HG03439 (cell line): Measurements from ENCODE around the gene CCDC86.

Experiments used
- ATAC-seq: cut with Tn5 transposase; IDR thresholded peaks from one replicate; pipeline ENCODE4 v1.9.1; 2021; ENCODE audit warnings: mild to moderate bottlenecking, moderate library complexity; ENCODE audit not compliant: unreplicated experiment

Gene CCDC86

GRCh38 chr11:60830478-60831142 lies 11.3 kb upstream of the CCDC86 start:
- peak; percentile 54 for ATAC-seq

DNA sequence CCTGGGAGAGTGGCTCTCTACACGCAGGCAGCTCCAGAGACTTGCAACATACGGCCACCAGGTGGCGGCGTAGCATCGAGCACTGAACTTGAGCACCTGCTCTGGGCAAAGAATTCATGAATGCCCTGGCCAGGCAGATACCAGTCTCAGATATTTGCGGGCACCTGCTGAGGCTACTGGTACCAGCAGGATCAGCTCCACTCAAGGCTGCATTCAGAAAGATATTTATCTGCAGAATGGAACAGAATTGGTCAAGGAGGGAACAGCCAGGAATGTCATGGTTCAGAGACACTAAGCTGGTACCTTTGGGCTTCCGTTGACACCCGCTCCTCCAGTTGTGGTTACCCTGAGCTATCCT lies 10.8 kb upstream of the CCDC86 start:
- ATAC-seq, result peak; percentile 83

- ATAC-seq, result no peak
These were observed 10.3 kb upstream of the CCDC86 start for GRCh38 chr11:60831501-60832079.

DNA sequence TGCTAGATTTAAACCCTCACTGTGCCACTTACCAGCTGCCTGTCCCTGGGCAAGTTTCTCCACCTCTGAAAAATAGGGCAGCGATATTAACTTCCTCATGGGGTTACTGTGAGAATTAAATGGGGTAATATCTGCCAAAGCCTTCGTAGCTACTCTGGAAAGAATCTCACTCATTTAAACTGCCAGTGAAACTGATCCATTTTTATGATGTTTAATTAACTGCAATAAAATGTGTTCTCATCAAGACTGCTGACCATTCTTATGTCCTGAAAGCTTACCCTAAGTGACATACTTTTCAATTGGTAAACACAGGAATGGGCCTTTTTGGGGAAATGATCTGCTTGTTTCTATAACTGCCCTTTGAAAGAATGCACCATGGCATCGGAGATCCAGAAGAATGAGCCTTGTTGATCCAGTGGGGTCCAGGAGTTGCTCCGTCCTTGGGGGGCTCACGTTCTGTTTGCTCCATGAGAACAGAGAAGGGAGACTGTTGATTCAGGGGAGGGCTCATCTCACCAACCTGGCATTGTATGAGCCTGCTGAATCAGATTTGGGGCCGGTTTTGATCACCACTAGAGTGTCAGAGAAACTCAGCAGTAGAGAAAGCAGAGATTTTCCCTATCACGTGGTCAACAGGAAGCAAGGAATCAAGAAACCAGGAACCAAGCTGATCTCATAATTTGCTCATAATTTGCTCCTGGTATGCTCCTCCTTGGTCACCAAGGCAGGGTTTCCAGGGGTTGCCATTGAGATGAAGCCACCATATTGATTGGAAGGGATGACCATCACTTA lies 7.0 kb upstream of the CCDC86 start:
- no peak for ATAC-seq

- no peak for ATAC-seq
These were observed 6.4 kb upstream of the CCDC86 start for GRCh38 chr11:60835534-60835846.

- no peak for ATAC-seq
These were observed 4.9 kb upstream of the CCDC86 start for GRCh38 chr11:60836866-60837515.

DNA sequence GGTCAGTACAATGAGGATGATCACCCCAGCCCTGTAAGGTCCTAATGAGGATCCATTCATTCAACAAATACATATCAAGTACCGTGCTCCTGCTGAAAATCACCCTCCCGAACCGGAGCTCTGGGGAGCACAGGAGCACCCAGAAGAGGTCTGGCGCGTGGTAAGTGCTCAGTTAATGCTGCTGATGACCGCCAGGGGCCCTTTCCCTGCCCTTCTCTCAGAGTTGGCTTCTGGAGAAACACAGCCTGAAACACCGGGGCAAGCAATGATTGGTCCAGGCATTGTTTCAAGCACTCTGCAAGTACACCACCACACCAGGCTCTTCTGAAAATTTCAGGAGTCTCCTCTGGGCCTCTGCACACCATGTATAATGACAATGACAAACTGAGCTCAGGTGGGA lies 3.8 kb upstream of the CCDC86 start:
- no peak for ATAC-seq

- no peak for ATAC-seq
These were observed 1.2 kb upstream of the CCDC86 start for GRCh38 chr11:60840470-60841430.

DNA sequence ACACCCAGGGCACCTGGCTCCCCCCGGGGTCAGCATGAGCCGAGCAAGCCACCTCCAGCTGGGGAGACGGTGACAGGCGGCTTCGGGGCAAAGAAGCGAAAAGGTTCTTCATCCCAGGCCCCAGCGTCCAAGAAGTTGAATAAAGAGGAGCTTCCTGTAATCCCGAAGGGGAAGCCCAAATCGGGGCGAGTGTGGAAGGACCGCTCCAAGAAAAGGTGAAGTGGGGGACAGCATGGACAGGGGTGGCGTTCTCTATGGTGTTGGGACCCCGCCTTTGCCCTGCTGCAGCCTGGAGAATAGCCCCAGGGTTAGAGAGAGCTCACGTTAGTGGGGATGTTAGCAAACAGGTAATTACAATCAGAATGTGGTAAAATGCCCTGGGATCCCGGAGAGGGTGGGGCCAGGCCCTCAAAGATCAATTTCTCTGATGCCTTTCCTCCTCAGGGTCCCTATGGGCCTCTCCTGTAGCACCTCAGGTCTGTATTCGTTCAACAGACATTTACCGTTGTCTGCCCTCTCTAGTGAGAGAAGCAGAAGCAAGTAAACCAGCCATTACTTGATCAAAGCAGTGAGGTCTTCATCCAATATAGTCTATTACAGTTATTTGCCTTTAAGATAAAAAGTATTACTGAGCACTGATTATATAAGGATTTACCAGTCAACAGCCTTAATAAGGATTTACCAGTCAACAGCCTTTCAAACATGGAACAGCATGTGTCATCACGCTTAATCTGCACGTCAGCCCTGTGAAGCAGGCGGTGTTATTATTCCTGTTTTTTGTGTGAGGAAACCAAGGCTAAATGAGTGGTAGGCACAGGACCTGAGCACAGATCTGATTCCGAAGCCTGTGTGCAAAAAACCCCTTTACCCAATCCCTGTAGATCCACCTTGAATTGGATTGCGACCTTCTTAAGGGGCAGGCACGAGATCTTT lies 1.0 kb downstream of the CCDC86 start:
- no peak for ATAC-seq

DNA sequence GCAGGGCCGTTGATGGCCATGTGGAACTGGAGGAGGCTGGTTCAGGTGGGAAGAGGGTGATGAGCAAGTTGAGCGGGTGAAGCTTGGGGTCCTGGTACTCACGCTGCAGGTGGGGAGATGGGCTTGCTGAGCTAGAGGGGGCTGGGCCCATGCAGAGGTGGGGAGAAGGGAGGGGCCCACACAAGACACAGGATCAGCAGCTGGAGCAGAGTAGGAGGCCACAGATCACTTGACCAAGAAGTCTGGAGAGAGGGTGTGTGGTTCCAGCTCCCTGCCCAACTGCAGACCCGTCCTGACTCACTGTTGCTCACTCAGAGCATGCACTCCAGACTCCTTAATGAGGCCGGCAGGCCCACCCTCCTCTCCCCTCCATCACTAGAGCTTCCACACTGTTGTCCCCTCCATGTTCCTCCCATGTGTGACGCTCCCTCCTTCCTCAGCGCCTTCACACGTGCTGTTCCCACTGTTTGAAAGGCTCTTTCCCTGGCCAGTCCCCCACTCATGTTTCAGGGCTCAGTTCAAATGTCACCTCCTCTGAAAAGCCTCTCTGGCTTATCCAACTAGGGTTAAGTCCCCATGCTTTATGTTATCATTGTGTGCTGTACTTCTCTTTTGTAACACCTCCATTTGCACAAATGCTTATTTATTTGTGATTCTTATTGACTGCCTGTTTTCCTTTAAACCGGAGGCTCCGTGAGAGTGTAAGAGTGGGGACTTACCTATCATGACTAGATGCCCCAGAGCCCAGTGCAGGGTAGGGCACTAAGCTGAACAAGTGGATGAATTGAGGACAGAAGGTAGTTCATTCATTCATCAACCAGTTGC lies 2.3 kb downstream of the CCDC86 start:
- ATAC-seq, result no peak

- ATAC-seq, result no peak
These were observed 2.9 kb downstream of the CCDC86 start for GRCh38 chr11:60844870-60845221.

DNA sequence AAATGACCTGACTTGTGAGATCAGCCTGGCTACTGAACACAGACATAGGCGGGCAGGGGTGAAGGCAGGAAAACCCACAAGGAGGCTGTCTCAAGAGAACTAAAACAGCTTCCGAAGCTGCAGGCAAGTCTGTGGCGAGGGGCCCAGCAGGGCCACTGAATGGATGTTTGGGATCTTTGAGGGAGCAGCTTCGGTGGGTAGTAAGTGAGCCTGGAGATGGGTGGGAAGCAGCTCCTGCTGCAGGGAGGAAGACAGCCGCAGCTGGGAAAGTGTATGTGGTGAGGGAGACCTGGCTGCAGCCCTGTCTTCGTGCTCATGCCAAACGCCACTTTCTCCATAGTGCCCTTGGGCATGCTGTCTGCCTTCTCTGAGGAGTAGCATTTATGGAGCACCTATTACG lies 3.4 kb downstream of the CCDC86 start:
- no peak for ATAC-seq

DNA sequence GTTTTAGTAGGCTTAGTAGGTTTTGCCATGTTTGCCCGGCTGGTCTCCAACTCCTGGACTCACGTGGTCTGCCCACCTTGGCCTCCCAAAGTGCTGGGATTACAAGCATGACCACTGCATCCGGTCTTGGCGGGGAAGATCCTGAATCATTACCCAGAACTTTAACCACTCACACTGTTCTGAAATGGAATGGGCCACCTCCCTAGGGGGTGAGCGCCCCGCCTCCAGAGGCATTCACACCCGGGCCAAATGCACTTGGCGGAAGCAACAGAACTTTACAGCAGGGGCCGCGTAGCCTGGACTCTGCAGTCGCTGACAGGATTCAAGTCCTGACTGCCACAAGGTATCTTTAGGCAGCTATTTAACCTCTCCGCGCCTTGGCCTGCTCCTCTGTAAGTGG lies 5.4 kb downstream of the CCDC86 start:
- ATAC-seq, result no peak

- no peak for ATAC-seq
These were observed 6.0 kb downstream of the CCDC86 start for GRCh38 chr11:60847896-60848295.

DNA sequence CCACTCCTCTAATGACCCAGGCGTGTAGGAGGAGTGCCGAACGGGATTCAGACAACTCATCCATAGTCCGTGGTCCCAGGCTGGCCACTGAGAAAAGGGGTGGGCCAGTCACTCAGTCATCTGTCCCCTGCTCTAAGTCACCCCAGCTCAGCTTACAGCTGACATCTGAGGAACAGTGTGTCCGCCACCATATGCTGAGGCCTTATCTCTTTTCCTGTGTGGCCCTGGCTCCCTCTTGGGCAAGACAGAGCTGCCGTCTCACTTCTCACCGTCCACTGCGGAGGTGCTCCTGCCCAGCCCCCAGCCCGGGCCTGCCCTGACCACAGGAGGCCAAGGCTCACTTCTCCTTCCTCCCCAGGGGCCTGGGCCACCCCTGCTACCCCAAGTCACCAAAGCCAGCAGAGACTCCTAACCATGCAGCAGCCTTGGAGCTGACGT lies 6.8 kb downstream of the CCDC86 start:
- ATAC-seq, result no peak

GRCh38 chr11:60849641-60850520 lies 8.0 kb downstream of the CCDC86 start:
- ATAC-seq, result no peak

DNA sequence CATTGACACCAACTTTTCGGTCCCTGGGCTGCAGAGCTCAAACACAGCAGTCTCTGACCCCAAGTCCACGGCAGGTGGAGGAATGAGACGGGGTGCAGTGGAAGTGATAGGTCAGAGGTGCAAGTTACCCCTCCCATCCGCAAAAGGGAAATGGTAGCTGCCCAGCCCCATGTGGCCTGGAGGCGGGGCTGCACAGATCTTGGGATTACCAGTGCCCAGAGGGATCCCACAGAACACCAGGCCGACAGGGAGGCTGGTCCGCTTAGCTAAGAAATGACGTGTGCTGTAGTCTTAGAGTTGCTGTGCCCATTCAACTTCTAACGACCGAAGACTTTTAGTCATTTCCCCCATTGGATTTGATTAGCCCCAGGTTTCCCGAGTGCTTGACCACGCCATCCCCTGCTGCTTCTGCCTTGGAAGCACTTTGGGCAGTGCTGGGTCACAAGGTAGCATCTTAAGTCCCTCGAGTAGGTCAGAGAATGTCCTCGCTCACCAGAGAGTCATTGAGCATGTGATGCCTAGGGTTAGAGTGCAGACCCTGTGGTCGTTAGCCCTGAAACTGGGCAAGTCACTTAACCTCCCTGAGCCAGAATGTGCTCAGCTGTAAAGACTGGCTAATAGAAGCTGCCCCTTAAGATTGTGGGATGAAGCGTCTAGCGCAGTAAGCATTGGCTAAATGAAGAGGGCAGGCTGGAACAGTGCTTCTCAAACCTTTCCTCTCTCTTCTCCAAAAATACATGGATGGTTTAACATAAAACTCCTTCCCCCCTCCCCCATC lies 9.6 kb downstream of the CCDC86 start:
- ATAC-seq, result no peak
